ENCODE measurements around the gene RNF17. TPM values are rescaled to one million over a fixed set of nuclear protein-coding genes. Genes with fewer than 3 reads are reported as not detected.

The RNF17 gene
- total RNA-seq, 1 donor from 2014 or later, result not detected

DNA sequence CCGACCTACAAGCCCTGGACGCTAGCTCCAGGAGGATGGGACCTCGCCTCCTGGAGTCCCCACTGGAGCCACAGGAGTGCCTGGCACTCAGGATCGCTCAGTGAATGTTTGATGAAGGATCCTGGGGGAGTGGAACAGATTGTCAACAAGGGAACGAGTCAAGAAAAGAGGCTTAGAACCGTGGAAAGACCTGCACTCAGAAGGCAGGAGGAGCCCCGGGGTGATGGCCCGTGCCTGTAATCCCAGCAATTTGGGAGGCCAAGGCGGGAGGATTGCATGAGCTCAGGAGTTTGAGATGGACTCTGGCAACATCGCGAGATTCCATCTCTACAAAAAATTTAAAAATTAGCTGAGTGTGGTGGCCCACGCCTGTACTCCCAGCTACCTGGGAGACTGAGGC is 44.8 kb upstream of the RNF17 start:
- peaks cover 37% of the 10 kb centered on the region for H3K27me3 Mint-ChIP-seq (ENCODE audit: low read depth, unreplicated experiment)

DNA sequence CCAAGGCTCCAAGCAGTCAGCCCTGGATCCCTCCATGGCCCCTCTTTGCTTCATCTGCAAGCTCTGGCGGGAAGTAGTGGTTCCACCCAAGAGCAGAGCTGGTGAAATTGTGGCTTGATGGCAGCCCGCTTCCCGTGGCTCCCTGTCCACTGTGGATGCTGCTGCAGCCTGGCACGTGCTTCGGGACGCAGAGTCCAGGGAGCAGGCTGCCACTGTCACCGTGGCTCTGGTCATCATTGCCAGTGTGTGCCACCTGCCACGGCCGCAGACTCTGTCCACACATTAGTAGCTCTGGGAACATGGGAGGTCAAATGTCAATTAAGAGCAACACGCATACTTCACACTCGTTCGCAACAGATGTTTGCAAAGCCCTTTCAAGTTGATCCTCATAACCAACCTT is 40.8 kb upstream of the RNF17 start:
- no peak overlapping the region for H3K27ac ChIP-seq (ENCODE audit: low read depth, low read length)
- no peaks in the 10 kb centered on the region for H3K9me3 Mint-ChIP-seq (ENCODE audit: unreplicated experiment)
- FAIRE-seq, result no peak

More for the DNA sequence above, 44.8 kb upstream of the RNF17 start:
- H3K36me3 ChIP-seq (ENCODE audit: insufficient read depth, low read length), result no peaks in the 10 kb centered on the region
- DNase-seq (ENCODE audit: low read depth), result no peak
- H3K4me2 ChIP-seq (ENCODE audit: low read length), result no peak overlapping the region
- H3K9ac ChIP-seq (ENCODE audit: low read length), result no peak overlapping the region
- no peaks in the 10 kb centered on the region for H4K20me1 ChIP-seq (ENCODE audit: insufficient read depth, low read length)
- no peak overlapping the region for H3K4me3 Mint-ChIP-seq (ENCODE audit: unreplicated experiment)
- no peak for FAIRE-seq
- no peaks in the 10 kb centered on the region for H3K36me3 Mint-ChIP-seq (ENCODE audit: low read depth, unreplicated experiment)
- TF ChIP-seq, protein P1, sequence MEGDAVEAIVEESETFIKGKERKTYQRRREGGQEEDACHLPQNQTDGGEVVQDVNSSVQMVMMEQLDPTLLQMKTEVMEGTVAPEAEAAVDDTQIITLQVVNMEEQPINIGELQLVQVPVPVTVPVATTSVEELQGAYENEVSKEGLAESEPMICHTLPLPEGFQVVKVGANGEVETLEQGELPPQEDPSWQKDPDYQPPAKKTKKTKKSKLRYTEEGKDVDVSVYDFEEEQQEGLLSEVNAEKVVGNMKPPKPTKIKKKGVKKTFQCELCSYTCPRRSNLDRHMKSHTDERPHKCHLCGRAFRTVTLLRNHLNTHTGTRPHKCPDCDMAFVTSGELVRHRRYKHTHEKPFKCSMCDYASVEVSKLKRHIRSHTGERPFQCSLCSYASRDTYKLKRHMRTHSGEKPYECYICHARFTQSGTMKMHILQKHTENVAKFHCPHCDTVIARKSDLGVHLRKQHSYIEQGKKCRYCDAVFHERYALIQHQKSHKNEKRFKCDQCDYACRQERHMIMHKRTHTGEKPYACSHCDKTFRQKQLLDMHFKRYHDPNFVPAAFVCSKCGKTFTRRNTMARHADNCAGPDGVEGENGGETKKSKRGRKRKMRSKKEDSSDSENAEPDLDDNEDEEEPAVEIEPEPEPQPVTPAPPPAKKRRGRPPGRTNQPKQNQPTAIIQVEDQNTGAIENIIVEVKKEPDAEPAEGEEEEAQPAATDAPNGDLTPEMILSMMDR (IDR thresholded peaks at IDR 0.05; ENCODE audit: insufficient read depth, low read depth, low read length), result no peak
- TF ChIP-seq EZH2 (IDR thresholded peaks at IDR 0.05; ENCODE audit: insufficient read depth, low read length), result no peak
- H3K79me2 ChIP-seq (ENCODE audit: insufficient read depth, low read length), result no peaks in the 10 kb centered on the region
- H3K4me1 ChIP-seq (ENCODE audit: insufficient read depth, low read length), result no peaks in the 10 kb centered on the region
- H3K27me3 ChIP-seq (ENCODE audit: insufficient read depth, low read length), result no peaks in the 10 kb centered on the region
- H3K27ac Mint-ChIP-seq (ENCODE audit: unreplicated experiment), result no peak overlapping the region
- H3K9me3 ChIP-seq (ENCODE audit: insufficient read depth, low read depth, low read length), result no peaks in the 10 kb centered on the region
- H3K9me3 Mint-ChIP-seq (ENCODE audit: unreplicated experiment), result no peaks in the 10 kb centered on the region
- no peaks in the 10 kb centered on the region for H3K4me1 Mint-ChIP-seq (ENCODE audit: low read depth, unreplicated experiment)
- no peak overlapping the region for H2AFZ ChIP-seq (ENCODE audit: low read depth, low read length)
- H3K4me3 ChIP-seq (ENCODE audit: insufficient read depth, low read depth, low read length), result no peak overlapping the region
- H3K27ac ChIP-seq (ENCODE audit: low read depth, low read length), result no peak overlapping the region

DNA sequence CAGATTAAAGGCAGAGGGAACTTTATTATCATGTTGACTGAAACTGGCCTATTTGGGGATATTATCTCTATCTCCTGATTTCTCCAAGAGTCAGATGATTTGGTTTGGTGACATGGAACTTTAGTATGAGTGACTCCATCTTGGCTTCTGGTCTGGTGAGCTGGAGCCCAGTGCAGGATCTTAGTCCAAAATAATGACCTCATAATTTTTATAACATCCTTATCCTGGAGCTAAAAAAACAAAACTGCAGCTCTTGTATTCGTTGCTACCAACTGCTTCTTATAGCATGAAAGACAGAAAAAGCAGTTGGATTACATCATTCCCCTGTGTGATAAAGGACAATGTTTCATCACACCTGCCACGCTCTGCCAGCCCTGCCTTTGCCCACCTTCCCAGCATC is 39.3 kb upstream of the RNF17 start:
- Mint-ChIP-seq H3K4me1 (ENCODE audit: low read depth, unreplicated experiment) (no peaks in the 10 kb centered on the region), H3K4me3 (ENCODE audit: unreplicated experiment) (no peak overlapping the region), H3K27me3 (ENCODE audit: low read depth, unreplicated experiment) (peaks cover 51% of the 10 kb centered on the region), H3K36me3 (ENCODE audit: low read depth, unreplicated experiment) (no peaks in the 10 kb centered on the region), H3K9me3 (ENCODE audit: unreplicated experiment) (no peaks in the 10 kb centered on the region), H3K27ac (ENCODE audit: unreplicated experiment) (no peak overlapping the region)
- Histone ChIP-seq H3K79me2 (ENCODE audit: insufficient read depth, low read length) (no peaks in the 10 kb centered on the region), H3K4me3 (ENCODE audit: insufficient read depth, low read depth, low read length) (no peak overlapping the region), H3K36me3 (ENCODE audit: insufficient read depth, low read length) (no peaks in the 10 kb centered on the region), H2AFZ (ENCODE audit: low read depth, low read length) (no peak overlapping the region), H3K27me3 (ENCODE audit: insufficient read depth, low read length) (no peaks in the 10 kb centered on the region), H4K20me1 (ENCODE audit: insufficient read depth, low read length) (no peaks in the 10 kb centered on the region), H3K9me3 (ENCODE audit: insufficient read depth, low read depth, low read length) (no peaks in the 10 kb centered on the region), H3K4me2 (ENCODE audit: low read length) (no peak overlapping the region), H3K27ac (ENCODE audit: low read depth, low read length) (no peak overlapping the region), H3K9ac (ENCODE audit: low read length) (no peak overlapping the region), H3K4me1 (ENCODE audit: insufficient read depth, low read length) (no peaks in the 10 kb centered on the region)
- FAIRE-seq (no peak), DNase-seq (ENCODE audit: low read depth) (no peak)
- TF ChIP-seq, protein P1 (IDR thresholded peaks at IDR 0.05; ENCODE audit: insufficient read depth, low read depth, low read length), result no peak
- TF ChIP-seq EZH2 (IDR thresholded peaks at IDR 0.05; ENCODE audit: insufficient read depth, low read length), result no peak

More for the DNA sequence above, 40.8 kb upstream of the RNF17 start:
- no peaks in the 10 kb centered on the region for H3K79me2 ChIP-seq (ENCODE audit: insufficient read depth, low read length)
- Mint-ChIP-seq H3K27ac (ENCODE audit: unreplicated experiment) (no peak overlapping the region), H3K4me3 (ENCODE audit: unreplicated experiment) (no peak overlapping the region), H3K4me1 (ENCODE audit: low read depth, unreplicated experiment) (no peaks in the 10 kb centered on the region), H3K27me3 (ENCODE audit: low read depth, unreplicated experiment) (peaks cover 55% of the 10 kb centered on the region), H3K36me3 (ENCODE audit: low read depth, unreplicated experiment) (no peaks in the 10 kb centered on the region)
- H3K9ac ChIP-seq (ENCODE audit: low read length), result no peak overlapping the region
- no peak overlapping the region for H3K4me2 ChIP-seq (ENCODE audit: low read length)
- no peaks in the 10 kb centered on the region for H3K36me3 ChIP-seq (ENCODE audit: insufficient read depth, low read length)
- no peak overlapping the region for H3K4me3 ChIP-seq (ENCODE audit: insufficient read depth, low read depth, low read length)
- H3K4me1 ChIP-seq (ENCODE audit: insufficient read depth, low read length), result no peaks in the 10 kb centered on the region
- H3K9me3 ChIP-seq (ENCODE audit: insufficient read depth, low read depth, low read length), result no peaks in the 10 kb centered on the region
- TF ChIP-seq, protein P1 (IDR thresholded peaks at IDR 0.05; ENCODE audit: insufficient read depth, low read depth, low read length), result no peak
- no peak for TF ChIP-seq EZH2 (IDR thresholded peaks at IDR 0.05; ENCODE audit: insufficient read depth, low read length)
- H3K27me3 ChIP-seq (ENCODE audit: insufficient read depth, low read length), result no peaks in the 10 kb centered on the region
- H4K20me1 ChIP-seq (ENCODE audit: insufficient read depth, low read length), result no peaks in the 10 kb centered on the region
- H2AFZ ChIP-seq (ENCODE audit: low read depth, low read length), result no peak overlapping the region
- no peak for DNase-seq (ENCODE audit: low read depth)

All from astrocyte (in vitro differentiated cells and primary cell).